Measurements from ENCODE around the gene NDST1. TPM values are rescaled to one million over a fixed set of nuclear protein-coding genes. Genes with fewer than 3 reads are reported as not detected.

NDST1 gene
- total RNA-seq, 3 donors from 2014 or later: 58.1 to 66.5 (median 60.6) TPM

DNA sequence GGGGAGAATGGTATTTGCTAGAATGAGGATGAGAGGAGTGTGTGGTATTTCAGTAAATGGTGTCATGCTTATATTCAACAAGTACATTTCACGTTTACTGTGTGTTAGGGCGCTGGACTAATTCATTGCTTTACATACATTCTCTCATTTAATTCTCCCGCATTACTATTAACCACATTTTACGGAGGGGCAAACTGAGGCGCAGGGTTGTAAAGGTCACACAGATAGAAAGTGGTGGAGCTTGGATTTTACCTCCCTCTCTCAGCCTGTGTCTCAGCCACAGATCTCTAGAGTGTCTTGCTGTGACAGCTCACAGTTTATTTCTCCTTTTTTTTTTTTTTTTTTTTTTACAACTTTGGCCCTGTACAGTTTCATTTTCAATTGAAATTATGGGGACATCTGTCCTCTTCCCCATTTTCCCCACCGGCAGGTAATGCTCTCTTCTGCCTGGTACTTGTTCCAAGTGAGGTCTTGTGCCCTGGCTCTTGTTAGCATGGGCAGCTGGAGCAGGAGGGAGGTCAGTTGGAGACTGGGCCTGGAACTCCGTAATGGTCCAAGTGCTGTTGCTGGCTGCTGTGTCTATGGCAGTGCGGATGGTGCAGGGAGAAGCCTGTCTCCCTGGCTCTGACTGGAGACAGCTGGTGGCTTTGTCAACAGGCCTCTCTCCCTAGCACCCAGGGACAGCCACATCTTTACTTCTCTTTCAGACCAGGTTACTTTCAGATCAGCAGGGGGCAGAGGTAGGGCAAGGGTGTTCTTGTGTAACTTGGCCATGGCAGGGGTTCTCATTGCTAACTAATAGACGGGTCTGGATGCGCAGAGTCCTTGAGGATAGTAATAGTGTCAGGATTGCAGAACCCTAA, 20.5 kb upstream of the NDST1 start:
- peak; percentile 48 for ATAC-seq
- TF ChIP-seq, protein P1, sequence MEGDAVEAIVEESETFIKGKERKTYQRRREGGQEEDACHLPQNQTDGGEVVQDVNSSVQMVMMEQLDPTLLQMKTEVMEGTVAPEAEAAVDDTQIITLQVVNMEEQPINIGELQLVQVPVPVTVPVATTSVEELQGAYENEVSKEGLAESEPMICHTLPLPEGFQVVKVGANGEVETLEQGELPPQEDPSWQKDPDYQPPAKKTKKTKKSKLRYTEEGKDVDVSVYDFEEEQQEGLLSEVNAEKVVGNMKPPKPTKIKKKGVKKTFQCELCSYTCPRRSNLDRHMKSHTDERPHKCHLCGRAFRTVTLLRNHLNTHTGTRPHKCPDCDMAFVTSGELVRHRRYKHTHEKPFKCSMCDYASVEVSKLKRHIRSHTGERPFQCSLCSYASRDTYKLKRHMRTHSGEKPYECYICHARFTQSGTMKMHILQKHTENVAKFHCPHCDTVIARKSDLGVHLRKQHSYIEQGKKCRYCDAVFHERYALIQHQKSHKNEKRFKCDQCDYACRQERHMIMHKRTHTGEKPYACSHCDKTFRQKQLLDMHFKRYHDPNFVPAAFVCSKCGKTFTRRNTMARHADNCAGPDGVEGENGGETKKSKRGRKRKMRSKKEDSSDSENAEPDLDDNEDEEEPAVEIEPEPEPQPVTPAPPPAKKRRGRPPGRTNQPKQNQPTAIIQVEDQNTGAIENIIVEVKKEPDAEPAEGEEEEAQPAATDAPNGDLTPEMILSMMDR (IDR thresholded peaks at IDR 0.05): no peak
- Histone ChIP-seq H3K9me3 (no peaks in the 10 kb centered on the region), H3K4me1 (ENCODE audit: low read depth) (peaks cover 22% of the 10 kb centered on the region), H3K36me3 (ENCODE audit: low read depth) (no peaks in the 10 kb centered on the region), H3K4me3 (no peak overlapping the region)
- intact Hi-C loops (cut with DNase I, micrococcal nuclease): no loop called here
- peak in 2 of 3 donors; percentile 53 to 62 for DNase-seq

DNA sequence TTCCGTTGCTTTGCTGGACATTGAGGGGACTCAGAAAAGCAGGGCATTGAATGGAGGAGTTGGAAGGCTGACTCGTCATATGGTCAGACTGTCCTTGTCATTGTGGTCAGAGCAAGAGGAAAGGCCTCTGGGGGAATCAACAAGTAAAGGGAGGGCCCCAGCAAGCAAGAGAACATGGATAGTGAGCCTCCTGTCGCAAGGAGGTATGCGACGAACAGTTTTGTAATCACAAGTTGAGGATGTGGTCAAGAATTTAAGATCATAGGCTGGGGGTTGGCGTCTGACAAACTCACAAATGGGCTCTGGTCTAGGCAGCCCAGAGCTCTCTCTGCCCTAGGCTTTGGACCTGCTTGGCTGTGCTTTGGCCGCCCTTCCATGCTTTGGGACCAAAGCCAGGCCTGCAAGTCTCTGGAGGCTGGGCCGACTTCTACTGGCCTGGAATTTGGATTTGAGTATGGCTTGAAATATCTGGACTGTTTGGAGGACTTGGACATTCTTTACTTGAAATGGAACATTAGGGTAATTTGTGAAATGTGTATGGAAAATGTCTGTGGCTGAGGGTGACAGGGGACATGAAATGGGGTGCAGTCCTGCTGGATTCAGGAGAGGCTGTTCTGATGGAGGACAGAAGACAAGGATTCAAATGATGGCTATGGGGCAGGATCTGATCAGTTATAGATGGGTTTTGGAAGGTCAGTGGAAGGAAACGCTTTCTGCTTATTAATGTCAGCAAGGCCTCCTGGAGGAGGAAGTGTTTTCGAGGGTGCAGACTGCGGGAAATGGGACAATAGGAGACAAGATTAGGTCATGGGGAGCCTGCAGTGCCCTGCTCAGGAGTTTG, 19.2 kb upstream of the NDST1 start:
- TF ChIP-seq, protein P1 (IDR thresholded peaks at IDR 0.05): no peak
- Histone ChIP-seq H3K9me3 (no peaks in the 10 kb centered on the region), H3K4me1 (ENCODE audit: low read depth) (peaks cover 22% of the 10 kb centered on the region), H3K36me3 (ENCODE audit: low read depth) (no peaks in the 10 kb centered on the region), H3K4me3 (no peak overlapping the region)
- intact Hi-C loops (cut with DNase I, micrococcal nuclease): no loop called here
- ATAC-seq: no peak
- no peak for DNase-seq

DNA sequence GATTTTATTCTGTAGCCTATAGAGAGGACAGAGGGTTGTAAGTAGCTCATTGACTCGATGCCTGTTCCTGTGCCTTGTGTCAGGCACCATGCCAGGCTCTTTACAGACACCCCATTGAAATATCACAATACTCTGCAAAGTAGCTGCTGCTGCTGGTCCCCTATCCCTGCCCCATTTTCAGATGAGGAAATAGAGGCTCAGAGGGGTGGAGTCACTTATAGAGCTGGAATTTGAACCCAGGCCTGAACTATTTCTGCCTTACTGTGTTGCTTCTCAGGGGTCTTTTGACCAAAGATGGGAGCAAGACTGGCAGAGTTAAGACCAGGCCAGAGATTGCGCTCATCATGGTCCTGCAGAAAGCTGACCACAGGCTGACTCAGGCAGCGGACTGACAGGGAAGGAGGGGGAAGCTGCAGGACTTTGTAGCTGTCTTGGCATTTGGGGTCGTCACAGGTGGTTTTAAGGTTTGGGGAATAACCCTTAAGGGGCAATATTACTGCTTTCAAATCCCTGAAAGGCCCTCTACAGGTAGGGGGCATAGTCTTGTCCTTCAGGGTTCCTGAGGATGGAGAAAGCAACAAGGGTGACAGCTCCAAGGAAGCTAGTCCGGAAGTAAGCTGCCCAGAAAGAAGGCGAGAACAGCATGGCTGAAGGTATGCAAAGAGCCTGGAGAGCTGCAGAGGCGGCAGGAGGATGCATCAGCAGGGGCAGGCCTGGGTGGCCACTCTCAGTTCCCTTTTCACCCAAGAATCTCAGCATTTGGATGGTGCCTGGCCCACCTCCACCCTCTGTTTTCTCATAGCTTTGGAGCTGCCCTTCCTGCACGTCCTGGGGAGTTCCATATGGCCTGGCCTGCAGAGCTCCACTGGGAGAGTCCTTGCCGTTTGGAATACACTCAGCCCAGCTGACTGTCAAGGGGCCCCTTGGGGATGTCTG, 18.3 kb upstream of the NDST1 start:
- ATAC-seq (peak; percentile 18), DNase-seq (peak in 1 of 3 donors; percentile 45)
- no peaks in the 10 kb centered on the region for H3K36me3 ChIP-seq (ENCODE audit: low read depth)
- TF ChIP-seq, protein P1 (IDR thresholded peaks at IDR 0.05): no peak
- H3K9me3 ChIP-seq: no peaks in the 10 kb centered on the region
- no peak overlapping the region for H3K4me3 ChIP-seq
- peaks cover 22% of the 10 kb centered on the region for H3K4me1 ChIP-seq (ENCODE audit: low read depth)
- intact Hi-C loops (cut with DNase I, micrococcal nuclease): no loop called here

DNA sequence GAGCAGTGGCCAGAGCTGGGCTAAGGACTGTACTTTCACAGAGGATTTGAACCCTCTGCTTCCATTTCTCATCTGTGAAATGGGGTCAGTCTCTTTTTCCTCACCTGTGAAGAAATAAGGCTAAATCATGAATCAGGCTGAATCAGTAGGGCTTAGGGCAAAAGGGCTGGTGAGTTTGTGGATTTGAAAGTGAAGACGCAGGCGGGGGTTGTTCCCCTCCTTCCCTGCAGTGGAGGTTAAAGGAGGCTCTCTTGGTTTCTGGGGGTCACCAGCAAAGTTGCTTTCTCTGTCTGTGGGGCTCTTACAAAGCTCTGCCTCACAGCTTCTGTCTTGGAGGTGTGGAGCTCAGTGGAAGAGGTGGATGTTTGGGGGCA, 17.6 kb upstream of the NDST1 start:
- Histone ChIP-seq H3K36me3 (ENCODE audit: low read depth) (no peaks in the 10 kb centered on the region), H3K4me1 (ENCODE audit: low read depth) (peaks cover 22% of the 10 kb centered on the region), H3K9me3 (no peaks in the 10 kb centered on the region), H3K4me3 (no peak overlapping the region)
- ATAC-seq (no peak), DNase-seq (no peak)
- intact Hi-C loops (cut with DNase I, micrococcal nuclease): no loop called here
- TF ChIP-seq, protein P1 (IDR thresholded peaks at IDR 0.05): no peak

DNA sequence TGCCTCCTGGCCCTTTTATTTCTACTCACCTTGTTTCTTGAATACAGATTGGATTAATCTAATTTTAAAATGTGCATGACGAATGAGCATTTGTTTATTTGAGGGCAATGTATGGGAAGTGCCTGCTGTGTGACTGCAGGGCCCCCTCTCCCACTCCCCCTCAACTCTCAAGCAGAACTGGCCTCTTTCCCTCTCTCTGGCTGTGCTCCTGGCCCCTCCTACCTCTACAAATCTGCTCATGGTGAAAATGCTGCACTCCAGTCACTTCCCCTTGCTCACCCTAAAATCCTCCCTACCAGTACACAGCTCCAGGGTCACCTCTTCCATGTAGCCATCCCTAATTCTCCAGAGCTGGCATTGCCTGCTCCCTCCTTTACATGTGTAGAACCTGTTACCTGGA, 17.2 kb upstream of the NDST1 start:
- intact Hi-C loops (cut with DNase I, micrococcal nuclease): no loop called here
- TF ChIP-seq, protein P1 (IDR thresholded peaks at IDR 0.05): no peak
- DNase-seq: no peak
- H3K36me3 ChIP-seq (ENCODE audit: low read depth): no peaks in the 10 kb centered on the region
- ATAC-seq: no peak
- peaks cover 22% of the 10 kb centered on the region for H3K4me1 ChIP-seq (ENCODE audit: low read depth)
- no peak overlapping the region for H3K4me3 ChIP-seq
- H3K9me3 ChIP-seq: no peaks in the 10 kb centered on the region
